ENCODE measurements around the gene RAVER1. TPM values are rescaled to one million over a fixed set of nuclear protein-coding genes. Genes with fewer than 3 reads are reported as not detected.

The RAVER1 gene
- total and polyA plus RNA-seq, 2 of the 13 experiments (the other 11 are each of a cell fraction or from before 2014, with no cell fraction given) = 3.6 to 7.9 TPM

GRCh38 chr19:10295847-10296591, 37.3 kb downstream of the RAVER1 start (continued):
- TF ChIP-seq NFAT5 (CRISPR knock-in tag; IDR thresholded peaks at IDR 0.05) (peak; percentile 75; the same call in 1 of the 2 replicates), ATF7-NPFF (CRISPR knock-in tag; IDR thresholded peaks at IDR 0.05; ENCODE audit: low read depth) (peak; percentile 40; the same call in 1 of the 2 replicates), ZNF281 (CRISPR knock-in tag; IDR thresholded peaks at IDR 0.05; ENCODE audit: borderline replicate concordance) (peak; percentile 26; the same call in 1 of the 2 replicates), RFXANK (CRISPR knock-in tag; IDR thresholded peaks at IDR 0.05) (no peak)

Data from HepG2 (cell line).